GM18505 (cell line): ENCODE data around the gene CFAP43.

ENCODE experiments used
- ATAC-seq: cut with Tn5 transposase; IDR thresholded peaks from one replicate; pipeline ENCODE4 v1.9.1; 2021; ENCODE audit not compliant: unreplicated experiment
- POLR2A ChIP-seq: IDR thresholded peaks from 4 replicates; pipeline ENCODE4 v1.6.1; 2011; ENCODE audit warnings: borderline replicate concordance; ENCODE audit not compliant: insufficient read depth, insufficient read length; ENCODE audit errors: extremely low read depth

Gene CFAP43

GRCh38 chr10:104096692-104097091 lies 135.5 kb downstream of the CFAP43 start:
- no peak for TF ChIP-seq POLR2A
- ATAC-seq: no peak

- ATAC-seq: no peak
- no peak for TF ChIP-seq POLR2A
Measured at GRCh38 chr10:104092749-104093148, 139.4 kb downstream of the CFAP43 start.

- no peak for TF ChIP-seq POLR2A
- ATAC-seq: no peak
Measured at GRCh38 chr10:104090611-104091010, 141.6 kb downstream of the CFAP43 start.

GRCh38 chr10:104089621-104090020 lies 142.5 kb downstream of the CFAP43 start:
- ATAC-seq: no peak

GRCh38 chr10:104088239-104088638 lies 143.9 kb downstream of the CFAP43 start:
- ATAC-seq: no peak
- no peak for TF ChIP-seq POLR2A

More at GRCh38 chr10:104089621-104090020, 142.5 kb downstream of the CFAP43 start:
- no peak for TF ChIP-seq POLR2A

- no peak for ATAC-seq
- TF ChIP-seq POLR2A: no peak
Measured at GRCh38 chr10:104085801-104086400, 146.3 kb downstream of the CFAP43 start, which contains the start of gene COL17A1. Gene COL17A1, minus strand, starts transcription at chr10:104085880. Its CDS starts 5,207 bp downstream, at chr10:104080673.

GRCh38 chr10:104084482-104085142 lies 147.6 kb downstream of the CFAP43 start:
- ATAC-seq: no peak
- no peak for TF ChIP-seq POLR2A

- no peak for TF ChIP-seq POLR2A
- no peak for ATAC-seq
Measured at GRCh38 chr10:104081998-104082397, 150.2 kb downstream of the CFAP43 start.

- TF ChIP-seq POLR2A: no peak
- no peak for ATAC-seq
Measured at GRCh38 chr10:104080762-104081161, 151.4 kb downstream of the CFAP43 start.
